GM12873 (cell line): ENCODE data around the gene RHBDD3.

Source experiments
- CTCF ChIP-seq: IDR thresholded peaks from 2 replicates; pipeline ENCODE4 v1.5.1; 2012; ENCODE audit warnings: low read depth, mild to moderate bottlenecking, moderate library complexity, low read length, control low read depth; ENCODE audit not compliant: insufficient read depth; ENCODE audit errors: missing control alignments

RHBDD3 gene

GRCh38 chr22:29253561-29254285, 14.1 kb downstream of the RHBDD3 start:
- no peak for TF ChIP-seq CTCF

- no peak for TF ChIP-seq CTCF
Measured at GRCh38 chr22:29251981-29252911, 15.5 kb downstream of the RHBDD3 start.

- no peak for TF ChIP-seq CTCF
Measured at GRCh38 chr22:29251265-29251664, 16.5 kb downstream of the RHBDD3 start.

GRCh38 chr22:29245626-29246385, 22.0 kb downstream of the RHBDD3 start:
- peak; percentile 100 for TF ChIP-seq CTCF

GRCh38 chr22:29244785-29245625, 22.8 kb downstream of the RHBDD3 start:
- no peak for TF ChIP-seq CTCF

GRCh38 chr22:29243874-29244446, 23.8 kb downstream of the RHBDD3 start:
- no peak for TF ChIP-seq CTCF
